ENCODE measurements around the gene SACS. TPM values are rescaled to one million over a fixed set of nuclear protein-coding genes. Genes with fewer than 3 reads are reported as not detected.

The SACS gene
- total RNA-seq, 2 donors from 2014 or later: 7.8 to 24.1 TPM

DNA sequence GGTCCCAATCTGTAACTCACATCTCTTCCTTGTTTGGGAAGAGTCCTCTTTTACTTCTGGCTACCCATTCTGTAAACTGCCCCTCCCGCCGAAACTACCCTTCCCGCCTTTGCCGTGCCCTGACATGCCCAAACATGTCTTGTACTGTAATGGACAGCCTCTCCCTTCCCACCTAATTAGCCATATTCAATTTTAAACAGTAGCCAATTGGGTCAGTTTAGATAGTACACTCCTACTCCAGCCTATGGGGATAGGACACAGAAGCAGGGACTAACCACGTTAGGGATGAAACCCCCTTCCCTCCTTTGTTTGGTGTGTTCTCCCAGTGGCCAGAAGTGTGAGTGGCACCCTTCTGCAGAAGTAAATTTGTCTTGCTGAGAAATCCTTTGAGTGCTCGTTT, 34.2 kb downstream of the SACS start:
- H3K4me3 ChIP-seq: no peak overlapping the region
- no peaks in the 10 kb centered on the region for H3K4me1 ChIP-seq (replicated peaks)
- TF ChIP-seq POLR2AphosphoS5 (IDR thresholded peaks at IDR 0.05) (no peak), POLR2A (IDR thresholded peaks at IDR 0.05) (no peak), CTCF (IDR thresholded peaks at IDR 0.05) (no peak)
- intact Hi-C loops (cut with DNase I): no loop called here
- no peaks in the 10 kb centered on the region for H3K36me3 ChIP-seq
- no peak overlapping the region for H3K27ac ChIP-seq
- 64% methylated on average over 6 of the region's 6 CpGs for WGBS
- DNase-seq (ENCODE audit: low spot score): no peak
- no peaks in the 10 kb centered on the region for H3K27me3 ChIP-seq (replicated peaks; ENCODE audit: insufficient read depth)
- H3K9me3 ChIP-seq: no peaks in the 10 kb centered on the region

DNA sequence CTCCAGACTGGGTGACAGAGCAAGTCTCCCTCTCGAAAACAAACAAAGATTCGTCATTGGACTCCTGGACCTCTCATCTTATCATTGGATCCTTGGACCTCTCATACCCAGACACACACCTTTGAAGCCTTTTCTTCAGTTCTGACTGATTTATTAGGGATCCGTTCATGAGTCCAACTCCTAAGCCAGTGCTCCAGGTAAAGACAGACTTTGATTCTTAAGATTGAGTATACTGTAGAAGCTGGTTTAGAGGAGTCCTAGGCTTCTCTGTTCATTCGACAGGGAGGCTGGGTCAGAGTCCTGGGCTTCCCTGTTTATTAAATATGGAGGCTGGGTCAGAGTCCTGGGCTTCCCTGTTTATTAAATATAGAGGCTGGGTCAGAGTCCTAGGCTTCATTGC, 38.7 kb downstream of the SACS start:
- 91% methylated on average over 4 of the region's 4 CpGs for WGBS
- no peak overlapping the region for H3K27ac ChIP-seq
- DNase-seq (ENCODE audit: low spot score): no peak
- TF ChIP-seq POLR2A (IDR thresholded peaks at IDR 0.05) (no peak), POLR2AphosphoS5 (IDR thresholded peaks at IDR 0.05) (no peak), CTCF (IDR thresholded peaks at IDR 0.05) (no peak)
- no peaks in the 10 kb centered on the region for H3K9me3 ChIP-seq
- no peak overlapping the region for H3K4me3 ChIP-seq
- intact Hi-C loops (cut with DNase I): no loop called here
- no peaks in the 10 kb centered on the region for H3K4me1 ChIP-seq (replicated peaks)
- no peaks in the 10 kb centered on the region for H3K27me3 ChIP-seq (replicated peaks; ENCODE audit: insufficient read depth)
- no peaks in the 10 kb centered on the region for H3K36me3 ChIP-seq

DNA sequence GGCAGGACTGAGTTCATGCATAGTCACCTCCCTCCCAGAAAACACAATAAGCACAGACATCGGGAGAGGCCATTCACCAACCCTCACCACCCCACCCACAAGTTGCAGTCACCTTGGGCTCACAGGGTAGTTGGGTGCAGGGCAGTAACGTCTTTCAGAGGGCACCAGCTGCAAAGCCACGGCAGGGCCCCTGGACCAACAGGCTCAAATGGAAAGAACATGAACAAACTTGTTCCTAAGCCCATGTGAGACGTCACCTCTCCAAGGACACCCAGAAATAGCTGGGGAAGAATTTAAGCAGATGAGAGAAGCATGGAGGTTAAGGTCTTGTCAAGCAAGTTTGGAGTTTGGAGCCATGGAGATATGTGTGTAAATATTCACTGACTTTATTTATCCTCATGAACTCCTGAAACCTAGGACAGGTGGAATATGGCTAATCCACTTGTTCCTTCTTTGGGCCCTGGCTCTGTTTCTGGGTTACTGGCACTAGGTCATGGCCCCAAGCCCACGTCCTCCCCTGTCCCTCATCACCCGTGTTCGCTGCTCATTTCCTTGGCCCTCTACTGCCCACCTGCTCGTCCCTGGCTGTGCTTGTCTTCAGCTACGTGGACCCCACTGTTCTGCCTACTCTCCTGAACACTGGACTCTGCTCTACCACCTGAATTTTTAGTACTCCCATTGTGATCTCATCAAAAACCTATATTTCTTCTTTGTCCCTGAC, 40.4 kb downstream of the SACS start:
- intact Hi-C loops (cut with DNase I): no loop called here
- DNase-seq (ENCODE audit: low spot score): no peak
- Histone ChIP-seq H3K27ac (no peak overlapping the region), H3K36me3 (no peaks in the 10 kb centered on the region), H3K4me3 (no peak overlapping the region), H3K27me3 (replicated peaks; ENCODE audit: insufficient read depth) (no peaks in the 10 kb centered on the region), H3K4me1 (replicated peaks) (no peaks in the 10 kb centered on the region), H3K9me3 (no peaks in the 10 kb centered on the region)
- TF ChIP-seq POLR2AphosphoS5 (IDR thresholded peaks at IDR 0.05): no peak
- WGBS: 77% methylated on average over 9 of the region's 9 CpGs

DNA sequence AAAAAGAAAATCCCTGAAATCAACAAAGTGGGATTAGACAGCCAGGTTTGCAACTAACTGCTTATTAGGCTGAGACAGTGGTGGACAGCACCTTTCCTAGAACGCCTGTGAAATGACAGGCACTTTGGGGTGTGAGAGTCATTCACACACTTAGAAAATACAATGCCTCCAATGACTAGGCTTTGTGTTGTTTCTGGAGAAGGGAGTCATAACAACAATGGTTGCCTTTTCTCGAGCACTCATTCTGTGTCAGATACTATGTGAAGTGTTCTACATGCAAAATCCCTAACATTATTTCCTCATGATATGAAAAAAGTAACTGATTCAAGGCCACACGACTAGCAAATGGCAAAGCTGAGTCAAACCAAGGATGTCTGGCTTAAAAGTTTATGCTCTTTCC, 41.2 kb downstream of the SACS start:
- intact Hi-C loops (cut with DNase I): no loop called here
- Histone ChIP-seq H3K27me3 (replicated peaks; ENCODE audit: insufficient read depth) (no peaks in the 10 kb centered on the region), H3K36me3 (no peaks in the 10 kb centered on the region), H3K9me3 (no peaks in the 10 kb centered on the region), H3K27ac (no peak overlapping the region), H3K4me3 (no peak overlapping the region), H3K4me1 (replicated peaks) (no peaks in the 10 kb centered on the region)
- 94% methylated on average over 3 of the region's 3 CpGs for WGBS
- TF ChIP-seq CTCF (IDR thresholded peaks at IDR 0.05) (no peak), POLR2AphosphoS5 (IDR thresholded peaks at IDR 0.05) (no peak), POLR2A (IDR thresholded peaks at IDR 0.05) (no peak)
- DNase-seq (ENCODE audit: low spot score): no peak

DNA sequence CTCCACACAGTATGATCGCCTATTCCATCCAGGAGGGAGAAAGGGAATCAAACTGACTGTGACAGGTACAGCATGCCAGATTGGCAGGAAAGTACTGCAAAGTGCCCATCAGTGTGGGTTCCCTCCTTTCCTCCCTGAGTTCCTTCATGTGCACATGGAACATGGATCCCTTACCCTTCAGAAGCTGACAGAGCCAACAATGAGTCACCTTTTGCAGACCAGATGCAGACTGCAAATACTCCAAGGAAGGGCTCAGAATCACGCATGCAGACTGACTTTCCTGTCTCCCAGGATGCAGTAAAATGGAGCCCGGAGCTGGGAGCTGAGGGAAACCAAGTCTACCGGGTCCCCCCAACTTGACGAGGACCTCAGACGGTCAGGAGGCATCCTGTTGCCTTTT, 41.8 kb downstream of the SACS start:
- TF ChIP-seq CTCF (IDR thresholded peaks at IDR 0.05) (no peak), POLR2A (IDR thresholded peaks at IDR 0.05) (no peak), POLR2AphosphoS5 (IDR thresholded peaks at IDR 0.05) (no peak)
- H3K36me3 ChIP-seq: no peaks in the 10 kb centered on the region
- no peaks in the 10 kb centered on the region for H3K4me1 ChIP-seq (replicated peaks)
- no peaks in the 10 kb centered on the region for H3K27me3 ChIP-seq (replicated peaks; ENCODE audit: insufficient read depth)
- no peak for DNase-seq (ENCODE audit: low spot score)
- WGBS: 95% methylated on average over 6 of the region's 6 CpGs
- no peak overlapping the region for H3K4me3 ChIP-seq
- no peak overlapping the region for H3K27ac ChIP-seq
- H3K9me3 ChIP-seq: no peaks in the 10 kb centered on the region
- intact Hi-C loops (cut with DNase I): no loop called here

All from prostate gland (tissue), 2 donors.